K562 (cell line): Measurements from ENCODE around the gene TAMALIN. TPM values are rescaled to one million over a fixed set of nuclear protein-coding genes. Genes with fewer than 3 reads are reported as not detected.

Source experiments
- ATAC-seq: fragments of 200-7000 bp; cut with Tn5 transposase; 3 replicates; pipeline ENCODE4 v1.9.1; 2020; ENCODE audit warnings: moderate library complexity
- BruUV-seq: library from RNA; stranded (reverse); fragments of 400-500 nt; replicated peaks from 2 replicates; lab custom pipeline; 2021; lab: Mats Ljungman, UMichigan
- CTCF ChIA-PET: fragments of 300-600 bp; formaldehyde crosslinking; extraction: SDS; loops from one replicate; lab custom pipeline; 2021; ENCODE audit warnings: low intra/inter-chr PET ratio; lab: Yijun Ruan, JAX
- POLR2A ChIA-PET: fragments of 300-600, 350-650 bp; sonication (Branson Sonifier 250); formaldehyde crosslinking; extraction: SDS; loops from one replicate; lab custom pipeline; 2021; ENCODE audit warnings: antibody characterized with exemption, inconsistent platforms; lab: Yijun Ruan, JAX
- DNase-seq, 4 experiments: peaks; one replicate each; pipeline versions ENCODE4 v3.0.0 to v3.0.0-alpha.2; 2011 to 2018; ENCODE audit warnings: low spot score in 3 of 4, mixed read lengths in 3 of 4; ENCODE audit errors: extremely low read depth in 1 of 4
- FAIRE-seq: peaks from 2 replicates; lab custom pipeline; 2011; peaks lifted over from hg19 to GRCh38; lab: Jason Lieb, UNC
- H2AFZ ChIP-seq: 2 replicates; pipeline ENCODE4 v1.6.0; 2011; ENCODE audit warnings: low read depth, low read length, control low read depth, inconsistent platforms
- H3K27ac ChIP-seq: fragments of 200-600 bp; 3 replicates; pipeline ENCODE4 v1.8.0; 2011; ENCODE audit warnings: low read depth, mild to moderate bottlenecking, control low read depth, inconsistent platforms, low read length, moderate library complexity, mixed read lengths; ENCODE audit errors: extremely low read depth
- H3K27me3 ChIP-seq, 2 experiments: fragments of 300-600 bp in 1 of 2; 2 replicates in 1 of 2; 3 replicates in 1 of 2; pipeline versions ENCODE4 v1.6.0 to v1.8.0; 2011; ENCODE audit warnings: inconsistent platforms in 2 of 2, low read length in 2 of 2, mild to moderate bottlenecking in 1 of 2, mixed read lengths in 1 of 2, moderate library complexity in 1 of 2; ENCODE audit not compliant: control insufficient read depth in 2 of 2, insufficient read depth in 2 of 2
- H3K36me3 ChIP-seq: fragments of 300-600 bp; 3 replicates; pipeline ENCODE4 v1.8.0; 2011; ENCODE audit warnings: mild to moderate bottlenecking, low read length, inconsistent platforms; ENCODE audit not compliant: control insufficient read depth, insufficient read depth
- H3K4me1 ChIP-seq, 2 experiments: fragments of 200-600 bp in 1 of 2; replicated peaks in 1 of 2; 2 replicates in 1 of 2; 3 replicates in 1 of 2; pipeline versions ENCODE4 v1.5.1 to v1.8.0; 2011; ENCODE audit warnings: inconsistent platforms in 2 of 2, low read length in 2 of 2, mild to moderate bottlenecking in 1 of 2, mixed read lengths in 1 of 2, moderate library complexity in 1 of 2; ENCODE audit not compliant: control insufficient read depth in 2 of 2, insufficient read depth in 2 of 2
- H3K4me2 ChIP-seq: 2 replicates; pipeline ENCODE4 v1.6.1; 2011; ENCODE audit warnings: low read length, control low read depth, inconsistent platforms, mixed read lengths; ENCODE audit not compliant: insufficient read depth
- H3K4me3 ChIP-seq: fragments of 200-600 bp; sonication (generic), shearing (Covaris generic); 2 replicates; pipeline ENCODE4 v1.5.1; 2016; ENCODE audit warnings: control low read depth, inconsistent platforms
- H3K79me2 ChIP-seq: fragments of 200-600 bp; 3 replicates; pipeline ENCODE4 v1.8.0; 2011; ENCODE audit warnings: low read length, inconsistent platforms; ENCODE audit not compliant: control insufficient read depth, insufficient read depth
- H3K9ac ChIP-seq, 2 experiments: 2 replicates each; pipeline versions ENCODE4 v1.6.0 to v1.6.1; 2011; ENCODE audit warnings: low read depth in 2 of 2, low read length in 2 of 2, control low read depth in 1 of 2, inconsistent platforms in 1 of 2, mild to moderate bottlenecking in 1 of 2, mixed read lengths in 1 of 2; ENCODE audit not compliant: insufficient read depth in 1 of 2
- H3K9me1 ChIP-seq: one replicate; pipeline ENCODE4 v1.6.0; 2011; ENCODE audit warnings: inconsistent platforms, mild to moderate bottlenecking, low read length, moderate library complexity; ENCODE audit not compliant: control insufficient read depth, insufficient read depth
- H3K9me3 ChIP-seq: replicated peaks from 2 replicates; pipeline ENCODE4 v1.5.1; 2011; ENCODE audit warnings: low read depth, low read length, inconsistent platforms; ENCODE audit not compliant: control insufficient read depth, insufficient read depth
- H4K20me1 ChIP-seq: replicated peaks from 2 replicates; pipeline ENCODE4 v1.6.1; 2011; ENCODE audit warnings: low read length, inconsistent platforms, mixed read lengths; ENCODE audit not compliant: control insufficient read depth, insufficient read depth
- CREBBP ChIP-seq: IDR thresholded peaks from one replicate; pipeline ENCODE4 v1.6.1; 2012; ENCODE audit warnings: low read depth, mild to moderate bottlenecking, control low read depth, inconsistent platforms, low read length
- DACH1 ChIP-seq: fragments of 450-650 bp; IDR thresholded peaks from 2 replicates; pipeline ENCODE4 v1.6.1; 2018; ENCODE audit not compliant: partially characterized antibody
- ETV1 ChIP-seq: fragments of 450-650 bp; conservative IDR thresholded peaks from 2 replicates; pipeline ENCODE4 v1.6.1; 2016; ENCODE audit warnings: missing genetic modification characterization, control low read depth, low read depth, missing compliant biosample characterization
- FOXK2 ChIP-seq, 2 experiments: fragments of 450-650 bp; IDR thresholded peaks in 1 of 2; conservative IDR thresholded peaks in 1 of 2; 2 replicates each; pipeline ENCODE4 v1.6.1; 2016; ENCODE audit warnings: low read depth in 2 of 2, mild to moderate bottlenecking in 1 of 2
- HDAC3 ChIP-seq: fragments of 450-650 bp; IDR thresholded peaks from 2 replicates; pipeline ENCODE4 v1.6.1; 2018; ENCODE audit warnings: borderline replicate concordance, mild to moderate bottlenecking, moderate library complexity; ENCODE audit not compliant: partially characterized antibody
- RBFOX2 ChIP-seq: fragments of 200-400 bp; formaldehyde crosslinking; IDR thresholded peaks from 2 replicates; pipeline ENCODE4 v1.6.1; 2017; ENCODE audit warnings: low read depth, mild to moderate bottlenecking, low read length, moderate library complexity
- THRA ChIP-seq: fragments of 450-650 bp; IDR thresholded peaks from 2 replicates; pipeline ENCODE4 v1.6.1; 2017; ENCODE audit warnings: mild to moderate bottlenecking, moderate library complexity
- ZBTB12 ChIP-seq: fragments of 250-450 bp; sonication (Bioruptor Pico); IDR thresholded peaks from 2 replicates; pipeline ENCODE4 v1.4.0; 2020
- ZNF277 ChIP-seq: fragments of 250-450 bp; sonication (Bioruptor Pico); IDR thresholded peaks from 2 replicates; pipeline ENCODE4 v1.8.0; 2022; ENCODE audit warnings: inconsistent platforms, mild to moderate bottlenecking, moderate library complexity, borderline replicate concordance
- ZNF316 ChIP-seq: fragments of 450-650 bp; IDR thresholded peaks from 2 replicates; pipeline ENCODE4 v1.6.1; 2016
- ZNF324 ChIP-seq: fragments of 250-450 bp; sonication (Bioruptor Pico); IDR thresholded peaks from 2 replicates; pipeline ENCODE4 v1.4.0; 2020; ENCODE audit warnings: mild to moderate bottlenecking
- ZSCAN29 ChIP-seq: fragments of 450-650 bp; IDR thresholded peaks from 2 replicates; pipeline ENCODE4 v1.6.1; 2017
- WGBS: fragments of 100-300 bp; shearing (Covaris generic); methylation state at CpG from one replicate; pipeline ENCODE4 v1.1.6; 2016; ENCODE audit warnings: low coverage, mixed read lengths; ENCODE audit not compliant: insufficient coverage; ENCODE audit errors: missing lambda C conversion rate; 5-methylcytosine and 5-hydroxymethylcytosine counted together
- in situ Hi-C: fragments of 300-500 bp; cut with MboI; formaldehyde crosslinking; loops from 4 replicates; pipeline ENCODE4 v1.15.0; 2018; ENCODE audit warnings: inconsistent platforms, mixed read lengths
- intact Hi-C: fragments of 100-400 bp; cut with micrococcal nuclease; formaldehyde crosslinking; loops from 2 replicates; pipeline ENCODE4 v1.14.2; 2022
- polyA plus RNA-seq, 8 experiments: library from polyadenylated mRNA; depleted of rRNA in 4 of 8; stranded (reverse) in 5 of 8; unstranded in 3 of 8; fragments of >200 nt; fragmentation: Nextera tagmentation in 2 of 8; fragmentation: Illumina TruSeq in 1 of 8; extraction: Ambion mirVana in 2 of 8; extraction: Trizol in 1 of 8; gene quantifications; 2 replicates each; pipeline versions ENCODE4 v1.2.1 to v1.2.3, GENCODE V29; 2011 to 2014; ENCODE audit warnings: inconsistent platforms in 1 of 8, missing spikeins in 1 of 8
- total RNA-seq, 7 experiments: library from RNA; depleted of rRNA in 6 of 7; stranded (reverse); fragments of >200 nt in 6 of 7; fragmentation: Illumina TruSeq in 2 of 7; extraction: Trizol in 2 of 7; gene quantifications; 2 replicates each; pipeline versions ENCODE4 v1.2.1 to v1.2.3, GENCODE V29; 2011 to 2021; ENCODE audit warnings: low replicate concordance in 1 of 7

TAMALIN gene
- total and polyA plus RNA-seq, 9 of the 15 experiments (the other 6 are each of a cell fraction or from before 2014, with no cell fraction given) = 0.74 to 2.2 (median 1.5) TPM; not detected in 2

GRCh38 chr12:52044292-52044983 lies 37.7 kb downstream of the TAMALIN start:
- no peak overlapping the region for H3K27ac ChIP-seq
- in situ Hi-C loops = no loop called here

More at GRCh38 chr12:52044292-52044983, 37.7 kb downstream of the TAMALIN start:
- no peaks in the 10 kb centered on the region for H3K36me3 ChIP-seq
- ChIA-PET CTCF (no interaction called here), POLR2A (interaction anchor here (0.9 to 1.6 kb wide), 3 partner anchors 13 to 31 kb away, joined by 3 to 4 read pairs (median 4); partner anchors contain the start of gene ATG101)
- no peaks in the 10 kb centered on the region for H3K79me2 ChIP-seq
- no peak overlapping the region for H3K4me2 ChIP-seq
- H3K4me3 ChIP-seq = no peak overlapping the region
- TF ChIP-seq ETV1 = no peak
- no peak for TF ChIP-seq ZNF324 (CRISPR knock-in tag)
- no peak for TF ChIP-seq ZBTB12 (CRISPR knock-in tag)
- TF ChIP-seq THRA = no peak
- TF ChIP-seq HDAC3 = no peak
- TF ChIP-seq ZNF316 = no peak
- TF ChIP-seq CREBBP = no peak
- no peak for TF ChIP-seq FOXK2 (conservative IDR thresholded peaks at IDR 0.05 in 1 of 2, IDR thresholded peaks at IDR 0.05 in 1 of 2; ENCODE audit: low read depth in 2 of 2)
- TF ChIP-seq ZSCAN29 = no peak
- TF ChIP-seq ZNF277 (CRISPR knock-in tag) = no peak
- no peak for TF ChIP-seq RBFOX2
- no peak for TF ChIP-seq DACH1
- DNase-seq (no peak), ATAC-seq (no peak), FAIRE-seq (no peak)
- no peaks in the 10 kb centered on the region for H3K9me1 ChIP-seq
- intact Hi-C loops = no loop called here
- H4K20me1 ChIP-seq = no peaks in the 10 kb centered on the region
- peaks cover 3 to 27% of the 10 kb centered on the region in 2 experiments; a peak in 3 of 5 replicates for H3K4me1 ChIP-seq
- H3K9ac ChIP-seq = peak overlapping the region in 1 of 2 experiments; percentile 75; a peak in 2 of 4 replicates
- no peak overlapping the region for H2AFZ ChIP-seq
- no peaks in the 10 kb centered on the region for H3K27me3 ChIP-seq
- WGBS = 31% methylated on average over 14 of the region's 18 CpGs
- BruUV-seq = no TSS peak
- no peaks in the 10 kb centered on the region for H3K9me3 ChIP-seq
